ENCODE data around the gene FBXO47.
A peak's percentile ranks its signal among the peaks of the same experiment; 100 is the strongest.

The FBXO47 gene

GRCh38 chr17:38967290-38967738, at the start of gene FBXO47:
FBXO47 (minus strand) TSS chr17:38967403; CDS start chr17:38963025, 4,378 bp downstream.
- peak; percentile 40 for DNase-seq (ENCODE audit: low read depth)

DNA sequence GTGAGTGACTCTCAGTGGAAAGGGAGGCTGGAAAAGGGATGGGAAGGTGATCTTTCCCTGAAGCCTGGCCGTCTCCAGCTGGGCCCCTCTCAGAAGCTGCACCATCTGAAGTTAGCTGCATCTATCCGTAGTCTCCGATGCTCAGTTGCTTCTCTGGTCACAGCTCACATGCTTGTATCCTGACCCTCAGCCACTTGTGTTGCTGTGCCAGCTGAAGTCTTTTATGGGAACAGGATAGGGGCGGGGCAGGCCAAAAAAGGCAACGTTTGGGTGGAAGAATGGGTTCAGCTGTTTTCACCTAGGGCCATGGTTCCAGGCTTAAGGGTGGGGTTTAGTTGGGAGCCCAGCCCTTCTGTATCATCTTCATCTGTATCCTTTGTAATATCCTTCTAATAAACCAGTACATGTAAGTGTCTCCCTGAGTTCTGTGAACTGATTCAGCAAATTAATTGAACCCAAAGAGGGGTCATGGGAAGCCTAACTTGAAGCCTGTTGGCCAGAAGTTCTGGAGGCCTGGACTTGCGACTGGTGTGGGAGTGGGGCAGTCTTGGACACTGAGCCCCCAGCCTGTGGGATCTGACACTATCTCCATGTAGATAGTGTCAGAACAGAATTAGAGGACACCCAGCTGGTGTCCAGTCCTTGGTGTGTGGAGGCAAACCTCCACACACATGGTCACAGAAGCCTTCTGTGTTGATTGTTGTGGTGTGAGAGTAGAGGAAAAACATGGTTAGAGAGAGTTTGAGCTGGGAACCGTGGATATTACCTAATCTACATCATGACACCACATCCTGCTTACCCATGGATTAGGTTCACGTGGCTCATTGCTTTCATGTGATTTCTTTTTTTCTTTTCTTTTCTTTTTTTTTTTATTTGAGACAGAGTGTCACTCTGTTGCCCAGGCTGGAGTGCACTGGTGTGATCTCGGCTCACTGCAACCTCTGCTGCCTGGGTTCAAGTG, 49.3 kb upstream of the FBXO47 start:
- DNase-seq (ENCODE audit: low read depth), result no peak

DNA sequence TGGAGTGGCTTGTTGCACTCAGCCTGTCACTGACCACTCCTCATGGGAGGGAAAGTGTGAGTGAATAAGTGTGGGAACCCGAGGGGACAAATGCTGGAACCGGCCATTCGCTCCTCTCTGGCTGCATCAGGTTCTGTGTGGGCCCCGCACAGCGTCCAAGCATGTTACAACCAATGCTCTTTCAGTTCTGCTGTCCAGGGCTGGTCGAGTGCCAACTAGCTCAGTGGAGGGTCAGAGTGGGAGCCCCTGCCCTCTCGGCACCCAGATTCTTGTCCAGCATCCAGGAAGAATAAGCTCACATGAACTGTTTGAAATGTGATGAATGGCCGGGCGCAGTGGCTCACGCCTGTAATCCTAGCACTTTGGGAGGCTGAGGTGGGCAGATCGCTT, 48.3 kb upstream of the FBXO47 start:
- DNase-seq (ENCODE audit: low read depth), result no peak

DNA sequence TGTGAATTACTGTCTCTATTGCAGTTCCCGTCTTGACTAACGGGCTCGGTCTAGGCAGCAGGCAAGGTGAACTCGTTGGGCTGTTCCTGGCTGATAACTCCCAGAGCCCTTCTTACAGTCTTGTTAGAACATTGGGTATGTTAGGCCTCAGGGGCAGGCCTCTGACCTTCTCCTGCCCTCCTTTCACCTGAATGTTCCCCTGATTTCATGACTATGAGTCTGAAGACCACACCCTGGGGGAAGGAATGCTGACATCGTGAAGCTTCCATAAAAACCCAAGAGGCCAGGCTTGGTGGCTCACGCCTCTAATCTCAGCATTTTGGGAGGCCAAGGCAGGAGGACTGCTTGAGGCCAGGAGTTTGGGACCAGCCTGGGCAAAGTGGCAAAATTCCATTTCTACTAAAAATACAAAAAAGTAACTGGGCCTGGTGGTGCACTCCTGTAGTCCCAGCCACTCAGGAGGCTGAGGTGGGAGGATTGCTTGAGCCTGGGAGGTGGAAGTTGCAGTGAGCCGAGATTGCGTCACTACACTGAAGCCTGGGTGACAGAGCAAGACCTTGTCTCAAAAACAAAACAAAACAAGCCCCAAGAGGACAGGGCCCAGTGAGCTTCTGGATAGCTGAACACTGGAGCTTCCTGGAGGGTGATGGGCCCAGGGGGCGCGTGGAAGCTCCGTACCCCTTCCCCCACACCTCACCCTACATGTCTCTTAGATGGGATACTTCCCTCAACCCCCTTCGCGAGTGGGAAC, 47.8 kb upstream of the FBXO47 start:
- no peak for DNase-seq (ENCODE audit: low read depth)

DNA sequence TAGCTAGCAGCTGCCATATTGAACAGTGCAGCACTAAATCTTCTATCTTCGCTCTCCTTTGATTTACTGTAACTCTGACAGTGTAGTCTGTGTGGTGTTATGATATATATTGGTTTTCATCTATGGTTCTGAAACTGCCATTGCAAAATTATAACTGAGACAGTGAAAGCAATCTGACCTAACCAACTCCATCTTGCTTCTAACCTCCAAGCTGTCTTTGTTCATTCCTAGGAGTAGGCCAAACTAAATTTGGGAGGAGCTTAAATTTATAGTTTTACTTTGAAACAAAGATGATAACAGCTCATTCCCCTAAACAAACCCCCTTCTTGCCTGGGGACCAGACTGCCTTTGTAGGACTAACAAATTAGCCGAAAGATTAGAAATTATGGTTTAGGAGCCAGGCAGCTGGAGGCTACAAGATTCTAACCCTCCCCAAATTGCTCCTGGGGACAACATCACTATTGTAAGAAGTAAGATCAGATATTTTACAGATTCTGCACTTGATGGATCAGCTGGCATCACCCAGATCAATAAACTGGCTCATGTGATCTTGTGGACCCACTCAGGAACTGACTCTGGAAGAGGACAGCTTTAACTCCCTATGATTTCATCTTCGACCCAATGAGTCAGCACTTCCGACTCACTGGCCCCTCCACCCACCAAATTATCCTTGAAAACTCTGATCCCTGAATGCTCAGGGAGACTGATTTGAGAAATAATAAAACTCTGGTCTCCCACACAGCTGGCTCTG, 47.0 kb upstream of the FBXO47 start:
- no peak for DNase-seq (ENCODE audit: low read depth)

GRCh38 chr17:39012725-39013124, 45.5 kb upstream of the FBXO47 start:
- DNase-seq (ENCODE audit: low read depth), result no peak

DNA sequence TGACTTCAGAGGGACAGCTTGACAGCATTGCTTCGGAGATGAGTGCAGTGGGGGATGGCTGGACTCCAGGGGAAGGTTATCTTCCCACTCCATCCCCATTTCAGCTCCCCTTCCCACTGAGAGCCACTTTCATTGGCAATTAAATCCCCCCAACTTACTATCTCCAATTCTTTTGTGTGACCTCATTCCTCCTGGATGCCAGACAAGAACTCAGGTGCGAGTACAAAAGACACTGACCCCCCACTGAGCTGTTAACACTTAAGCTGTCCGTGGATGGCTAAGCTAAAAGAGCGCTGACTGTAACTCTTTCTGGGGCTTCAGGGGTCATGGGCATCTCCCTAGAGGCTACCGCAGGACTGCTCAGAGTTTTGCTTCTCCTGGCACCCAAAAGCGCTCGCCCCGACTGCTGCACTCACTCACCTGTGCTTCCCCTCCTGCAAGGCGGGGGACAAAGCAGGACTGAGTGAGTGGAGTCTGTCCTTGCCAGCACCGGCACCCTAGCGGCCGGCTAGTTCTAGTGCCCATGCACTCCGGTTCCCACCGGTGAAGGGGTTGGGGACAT, 44.8 kb upstream of the FBXO47 start:
- no peak for DNase-seq (ENCODE audit: low read depth)

DNA sequence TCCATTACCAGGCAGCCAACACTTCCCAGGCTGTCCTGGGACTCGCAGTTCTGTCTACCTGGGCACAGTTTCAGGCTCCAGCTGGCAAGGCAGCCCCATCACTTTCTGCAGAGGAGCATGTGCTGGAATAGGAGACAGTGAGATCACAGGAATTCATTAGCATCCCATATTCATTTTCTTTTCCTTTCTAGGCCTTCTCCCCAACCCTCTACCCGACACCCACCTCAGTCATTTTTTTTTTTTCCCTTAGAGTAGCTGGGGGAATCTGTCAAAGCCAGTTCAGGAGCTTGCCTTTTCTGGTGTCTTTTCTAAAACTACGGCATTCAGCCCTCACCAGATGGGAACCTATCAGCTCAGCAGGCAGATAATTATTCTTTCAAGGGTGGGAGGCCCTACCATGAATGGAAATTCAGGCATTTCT, 42.4 kb upstream of the FBXO47 start:
- no peak for DNase-seq (ENCODE audit: low read depth)

DNA sequence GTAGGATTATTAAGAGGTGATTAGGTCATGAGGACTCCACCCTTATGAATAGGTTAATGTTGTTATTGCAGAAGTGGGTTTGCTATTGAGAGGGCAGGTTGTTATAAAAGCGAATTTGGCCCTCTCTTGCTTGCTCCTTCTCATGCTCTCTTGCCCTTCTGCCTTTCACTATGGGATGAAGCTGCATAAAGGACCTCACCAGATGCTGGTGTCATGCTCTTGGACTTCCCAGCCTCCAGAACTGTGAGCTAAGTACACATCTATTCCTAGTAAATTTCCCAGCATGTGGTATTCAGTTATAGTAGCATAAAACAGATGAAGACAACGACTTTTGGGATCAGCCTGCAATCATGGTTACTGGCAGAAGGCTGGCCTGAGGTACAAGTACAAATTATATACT, 41.4 kb upstream of the FBXO47 start:
- no peak for DNase-seq (ENCODE audit: low read depth)

DNA sequence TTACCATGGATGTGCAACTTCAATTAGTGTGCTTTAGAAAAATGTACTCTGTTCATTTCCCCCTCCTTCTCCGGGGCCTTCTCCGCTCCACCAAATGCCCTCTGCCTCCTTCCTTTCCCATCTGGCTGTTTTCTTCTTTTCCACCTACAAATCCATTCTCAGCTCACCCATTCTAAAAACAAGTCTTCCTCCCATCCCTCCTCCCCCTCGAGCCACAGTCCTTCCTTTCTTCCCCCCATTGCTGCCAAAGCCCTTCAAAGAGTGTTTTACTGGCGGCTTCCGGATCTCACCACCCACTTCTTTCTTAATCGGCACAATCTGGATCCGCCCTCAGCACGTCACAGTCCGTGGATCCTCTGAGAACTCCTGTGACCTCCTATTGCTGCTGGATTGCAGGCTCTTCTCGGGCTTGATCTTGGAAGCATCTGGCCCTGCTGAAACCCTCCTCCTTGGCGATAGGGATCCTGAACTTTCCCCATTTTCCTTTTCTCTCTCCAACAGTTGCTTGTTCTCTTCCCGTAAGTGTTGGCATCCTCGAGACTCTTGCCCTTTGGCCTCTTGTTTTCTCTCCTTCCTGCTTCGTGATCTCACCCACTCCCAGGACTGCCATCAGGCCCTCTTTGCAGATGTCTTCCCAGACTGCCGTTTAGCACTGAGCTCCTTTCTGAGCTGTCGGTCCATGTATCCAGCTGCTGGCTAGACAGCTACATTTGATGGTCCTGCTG, 36.0 kb upstream of the FBXO47 start:
- DNase-seq (ENCODE audit: low read depth), result no peak

DNA sequence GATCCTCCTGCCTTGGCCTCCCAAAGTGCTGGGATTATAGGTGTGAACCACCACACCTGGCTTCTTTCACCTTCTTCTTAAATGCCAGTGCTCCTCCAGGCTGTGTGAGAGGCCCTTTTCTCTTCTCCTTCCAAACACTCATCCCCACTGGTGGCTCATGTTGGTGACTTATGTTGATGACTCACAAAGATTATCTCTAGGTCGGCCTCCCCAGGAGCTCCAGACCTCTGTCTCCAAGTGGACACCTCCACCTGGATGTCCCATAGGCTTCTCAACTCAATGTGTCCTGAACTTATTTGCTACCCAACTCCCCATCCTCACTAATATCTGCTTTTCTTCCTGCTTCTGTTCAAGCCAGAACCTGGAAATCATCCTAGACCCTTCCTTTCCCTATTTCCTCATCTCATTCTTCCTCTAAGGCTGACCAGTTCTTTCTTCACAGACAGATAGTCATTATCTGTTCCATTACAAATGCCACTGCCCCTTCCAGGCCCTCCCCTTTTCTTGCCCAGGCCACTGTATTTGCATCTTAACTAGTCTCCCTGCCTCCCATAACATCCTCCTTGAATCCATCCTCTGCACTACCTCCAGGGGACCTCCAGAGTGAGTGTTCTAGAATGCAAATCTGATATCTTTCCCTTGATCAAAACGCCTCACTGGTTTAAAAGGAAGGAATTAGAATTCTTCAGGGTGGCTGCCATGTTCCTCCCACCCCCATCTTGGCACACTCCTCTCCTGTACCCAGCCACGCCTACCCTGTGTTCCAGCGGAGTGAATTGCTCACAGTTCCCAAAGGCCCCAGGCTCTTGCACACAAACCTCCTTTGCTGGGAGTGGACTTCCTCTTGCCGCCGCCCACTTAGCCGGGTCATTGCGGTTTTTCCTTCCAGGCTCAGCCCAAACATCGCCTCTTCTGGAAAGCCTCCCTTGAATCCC, 34.8 kb upstream of the FBXO47 start:
- DNase-seq (ENCODE audit: low read depth), result no peak

- DNase-seq (ENCODE audit: low read depth), result no peak
Observed at GRCh38 chr17:39000021-39000601, 32.9 kb upstream of the FBXO47 start.

DNA sequence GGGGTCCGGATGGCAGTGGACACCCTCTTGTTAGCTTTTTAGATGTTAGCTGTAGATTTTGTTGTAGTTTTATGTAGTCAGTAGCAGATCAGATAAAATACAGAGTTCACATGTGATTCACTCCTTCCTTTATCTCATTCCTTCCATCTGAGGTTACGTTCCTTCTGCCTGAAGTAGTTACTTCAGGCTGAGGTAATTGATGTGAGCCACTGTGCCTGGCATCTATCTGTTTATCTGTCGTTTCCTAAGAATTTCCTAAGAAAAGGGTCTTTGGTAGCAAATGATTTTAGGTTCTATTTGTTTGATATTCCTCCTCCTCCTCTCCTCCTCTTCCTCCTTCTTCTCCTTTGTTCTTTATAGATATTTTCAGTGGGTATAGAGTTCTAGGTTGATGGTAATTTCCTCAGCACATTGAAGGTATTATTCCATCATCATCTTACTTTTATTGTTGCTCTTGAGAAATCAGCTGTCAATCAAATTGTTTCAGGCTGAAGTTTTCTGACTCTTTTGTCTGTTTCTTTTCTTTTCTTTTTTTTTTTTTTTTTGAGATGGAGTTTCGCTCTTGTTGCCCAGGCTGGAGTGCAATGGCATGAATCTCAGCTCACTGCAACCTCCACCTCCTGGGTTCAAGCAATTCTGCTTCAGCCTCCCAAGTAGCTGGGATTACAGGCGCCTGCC, 29.6 kb upstream of the FBXO47 start:
- DNase-seq (ENCODE audit: low read depth), result no peak

DNA sequence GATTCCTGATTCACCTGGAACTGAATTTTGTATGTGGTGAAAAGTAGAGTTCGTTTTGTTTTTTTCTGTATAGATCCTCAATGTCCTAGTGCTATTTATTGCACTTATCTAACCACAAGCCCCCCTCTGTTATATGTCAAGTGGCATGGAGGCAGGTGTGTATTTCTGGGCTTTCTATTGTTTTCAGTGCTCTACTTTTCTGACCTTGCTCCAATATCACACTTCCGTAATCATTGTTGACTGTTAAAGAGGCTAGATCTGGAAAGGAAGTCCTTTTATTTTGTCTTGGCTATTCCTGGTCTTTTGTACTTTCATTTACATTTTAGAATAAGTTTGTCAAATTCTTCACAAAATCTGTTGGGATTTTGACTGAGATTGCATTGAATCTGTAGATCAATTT, 26.8 kb upstream of the FBXO47 start:
- no peak for DNase-seq (ENCODE audit: low read depth)

- DNase-seq (ENCODE audit: low read depth), result no peak
Observed at GRCh38 chr17:38984666-38985065, 17.5 kb upstream of the FBXO47 start.

GRCh38 chr17:38982858-38983746, 15.9 kb upstream of the FBXO47 start:
- DNase-seq (ENCODE audit: low read depth), result no peak

- no peak for DNase-seq (ENCODE audit: low read depth)
Observed at GRCh38 chr17:38981636-38982035, 14.4 kb upstream of the FBXO47 start.

Measured in stimulated activated CD8-positive, alpha-beta memory T cell treated with anti-CD3 and anti-CD28 coated beads, Interleukin-15, amount 100 ng/mL, for 24 hours (primary cell).